Right cardiac atrium (tissue), 5 donors: ENCODE measurements around the gene PPY. TPM values are rescaled to one million over a fixed set of nuclear protein-coding genes. Genes with fewer than 3 reads are reported as not detected.
"Not testable (repeated sequence)": the region's sequence is repeated elsewhere in the genome, so short reads cannot be mapped to it uniquely, and the experiment has no call there.

ENCODE experiments used
- ATAC-seq, 2 donors: fragments of 200-7000 bp; cut with Tn5 transposase; one replicate each; pipeline versions ENCODE4 v1.8.0 to v1.9.1; 2020; ENCODE audit warnings: moderate library complexity in 2 of 2, mild to moderate bottlenecking in 1 of 2
- DNase-seq, 3 donors: peaks; one replicate each; pipeline ENCODE4 v3.0.0-alpha.2; 2020
- H3K27ac ChIP-seq: one replicate; pipeline ENCODE4 v1.5.1; 2013; ENCODE audit warnings: mild to moderate bottlenecking, low read length, control low read depth, moderate library complexity
- H3K27me3 ChIP-seq: one replicate; pipeline ENCODE4 v1.6.1; 2013; ENCODE audit not compliant: control insufficient read depth, insufficient read depth
- H3K4me1 ChIP-seq: one replicate; pipeline ENCODE4 v1.6.1; 2013; ENCODE audit warnings: low read length; ENCODE audit not compliant: control insufficient read depth, insufficient read depth
- H3K4me3 ChIP-seq: one replicate; pipeline ENCODE4 v1.5.1; 2013; ENCODE audit warnings: low read length, control low read depth
- H3K9me3 ChIP-seq: one replicate; pipeline ENCODE4 v1.6.1; 2013; ENCODE audit warnings: low read length; ENCODE audit not compliant: control insufficient read depth
- WGBS: extraction: QIAGEN DNeasy Blood & Tissue Kit; methylation state at CpG from one replicate; pipeline ENCODE4 v1.1.7; 2013; 5-methylcytosine and 5-hydroxymethylcytosine counted together
- intact Hi-C, 4 donors: fragments of 100-400 bp; cut with DNase I; formaldehyde crosslinking; loops; one replicate each; pipeline versions ENCODE4 v1.11.0 to v1.14.0; 2022 to 2023
- polyA plus RNA-seq: library from polyadenylated mRNA; stranded (reverse); fragments of 200-250 nt; gene quantifications from one replicate; pipeline ENCODE4 v1.2.3, GENCODE V29; 2013
- total RNA-seq, 4 donors: library from RNA; stranded (reverse); fragmentation: NEBNext Ultra II Directional; extraction: Animal tissue kit (Norgen Biotek cat#: 25700); gene quantifications; one replicate each; pipeline ENCODE4 v1.2.1, GENCODE V29; 2021
- donor health status: healthy with polysubstance abuse.
- donor health status: DM: no; HTN: yes; CAD: no.
- donor health status: DM: no; HTN: no; CAD: no.
- donor health status: DM: no; HTN: yes; CAD: no; lungs with severe emphysema.
- donor health status: DM: yes; HTN: yes; CAD: no.

Gene PPY
- total and polyA plus RNA-seq, 5 donors: not detected

- ATAC-seq: no peak
- Histone ChIP-seq H3K4me3 (no peak overlapping the region), H3K27me3 (no peaks in the 10 kb centered on the region), H3K27ac (no peak overlapping the region), H3K4me1 (no peaks in the 10 kb centered on the region), H3K9me3 (no peaks in the 10 kb centered on the region)
- no peak for DNase-seq
- WGBS: 76% methylated on average over 1 of the region's 1 CpG
- intact Hi-C loops: no loop called here
Observed at GRCh38 chr17:43928609-43929008, 13.7 kb downstream of the PPY start.

GRCh38 chr17:43927929-43928328 is 14.3 kb downstream of the PPY start:
- intact Hi-C loops, ATAC-seq, DNase-seq, H3K4me3 ChIP-seq, H3K27me3 ChIP-seq, H3K9me3 ChIP-seq, H3K27ac ChIP-seq, H3K4me1 ChIP-seq: not testable (repeated sequence)
- WGBS: 28% methylated on average over 5 of the region's 5 CpGs

DNA sequence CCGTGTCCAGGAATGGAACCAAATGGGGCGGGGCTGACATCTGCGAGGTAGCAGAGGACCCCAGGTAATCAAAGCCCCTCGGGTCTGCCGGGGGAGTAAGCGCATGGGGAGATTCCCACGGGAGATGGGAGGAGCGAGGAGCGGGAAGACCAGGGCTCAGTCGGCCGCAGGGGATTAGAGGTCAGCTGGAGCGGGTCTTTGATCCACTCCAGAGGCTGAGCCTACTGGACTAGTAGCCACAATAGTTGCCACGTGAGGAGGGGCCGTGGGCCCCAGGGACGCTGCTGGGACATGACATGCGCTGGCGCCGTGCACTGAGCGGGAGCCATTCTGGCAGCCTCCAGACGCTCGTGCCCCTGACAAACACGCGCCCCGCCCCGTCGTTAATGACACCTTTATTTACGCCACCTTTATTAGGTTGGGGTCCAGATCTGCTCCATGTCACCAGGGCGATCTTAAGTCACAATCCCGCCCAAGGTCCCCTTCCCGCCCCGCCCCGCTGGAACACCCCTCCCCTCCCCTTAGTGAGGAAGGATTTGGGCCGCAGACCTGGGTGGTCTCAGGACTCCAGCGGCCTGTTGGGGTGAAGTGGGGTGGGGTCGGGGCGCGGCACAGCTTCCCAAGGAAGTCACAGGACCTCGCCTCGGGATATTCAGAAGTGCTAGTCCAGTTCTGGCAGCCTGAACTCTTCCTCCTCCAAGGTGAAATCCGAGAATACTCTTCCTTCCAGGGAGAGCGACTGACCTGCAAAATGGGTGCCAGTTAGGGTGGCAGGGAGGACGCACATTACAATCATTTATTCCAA is 15.0 kb downstream of the PPY start:
- peak; percentile 56 to 64 for ATAC-seq
- peak overlapping the region; percentile 40 for H3K4me3 ChIP-seq
- no peak overlapping the region for H3K27ac ChIP-seq
- peak; percentile 30 to 67 (median 66) for DNase-seq
- no peaks in the 10 kb centered on the region for H3K9me3 ChIP-seq
- 4% methylated on average over 42 of the region's 42 CpGs for WGBS
- H3K27me3 ChIP-seq: no peaks in the 10 kb centered on the region
- intact Hi-C loops: no loop called here
- H3K4me1 ChIP-seq: no peaks in the 10 kb centered on the region

DNA sequence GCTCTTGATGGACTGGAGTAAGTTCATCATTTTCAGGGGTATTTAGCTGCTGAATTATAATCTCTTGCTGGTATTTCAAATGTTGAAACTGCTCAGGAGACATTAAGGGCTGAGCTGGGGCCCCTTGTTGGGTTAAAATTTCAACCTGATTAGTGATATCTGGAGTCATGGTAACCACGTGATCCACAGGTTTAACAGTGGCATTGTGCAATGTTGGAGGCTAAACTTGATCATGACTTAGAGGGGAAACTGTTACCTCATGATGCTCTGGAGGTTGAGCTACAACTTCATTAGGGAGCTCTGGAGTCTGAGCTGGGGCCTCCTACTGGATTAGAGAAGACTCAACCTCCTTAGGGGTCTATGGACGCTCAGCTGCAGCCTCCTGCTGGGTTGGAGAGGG is 17.7 kb downstream of the PPY start:
- WGBS: 74% methylated on average over 2 of the region's 2 CpGs
- Histone ChIP-seq H3K4me3 (no peak overlapping the region), H3K27me3 (no peaks in the 10 kb centered on the region), H3K4me1 (no peaks in the 10 kb centered on the region), H3K9me3 (no peaks in the 10 kb centered on the region), H3K27ac (no peak overlapping the region)
- ATAC-seq: no peak
- intact Hi-C loops: no loop called here
- no peak for DNase-seq

GRCh38 chr17:43920500-43921095 is 21.7 kb downstream of the PPY start:
- 66% methylated on average over 10 of the region's 10 CpGs for WGBS
- intact Hi-C loops: no loop called here
- DNase-seq: no peak

DNA sequence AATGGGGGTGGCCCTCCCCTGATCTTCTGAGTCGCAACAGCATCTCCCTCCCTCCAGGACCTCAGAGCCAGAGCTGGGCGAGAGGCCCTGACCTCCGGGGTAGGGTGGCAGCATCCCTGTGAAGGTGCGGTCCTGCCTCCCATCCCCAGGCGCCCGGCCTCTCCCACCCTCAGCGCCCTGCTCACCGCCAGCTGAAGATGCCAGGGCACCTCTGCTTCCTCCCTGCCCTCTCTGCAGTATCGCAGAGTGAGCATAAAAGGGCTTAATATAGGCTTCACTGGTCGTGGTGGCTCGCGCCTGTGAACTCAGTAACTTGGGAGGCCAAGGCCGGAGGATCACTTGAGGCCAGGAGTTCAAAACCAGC is 24.3 kb downstream of the PPY start:
- intact Hi-C loops: no loop called here
- H3K4me1 ChIP-seq: no peaks in the 10 kb centered on the region

More at GRCh38 chr17:43920500-43921095, 21.7 kb downstream of the PPY start:
- no peak for ATAC-seq
- no peak overlapping the region for H3K27ac ChIP-seq
- H3K4me1 ChIP-seq: no peaks in the 10 kb centered on the region
- no peak overlapping the region for H3K4me3 ChIP-seq
- no peaks in the 10 kb centered on the region for H3K9me3 ChIP-seq
- H3K27me3 ChIP-seq: no peaks in the 10 kb centered on the region

GRCh38 chr17:43917348-43918025 is 24.8 kb downstream of the PPY start:
- H3K4me1 ChIP-seq: no peaks in the 10 kb centered on the region
- DNase-seq: peak; percentile 51 to 79 (median 67)
- H3K27me3 ChIP-seq: no peaks in the 10 kb centered on the region
- WGBS: 20% methylated on average over 43 of the region's 43 CpGs
- H3K9me3 ChIP-seq: no peaks in the 10 kb centered on the region
- ATAC-seq: peak; percentile 65 to 73
- H3K4me3 ChIP-seq: peak overlapping the region; percentile 34
- intact Hi-C loops: no loop called here
- no peak overlapping the region for H3K27ac ChIP-seq

More for the DNA sequence above, 24.3 kb downstream of the PPY start:
- no peak overlapping the region for H3K27ac ChIP-seq
- DNase-seq: no peak
- no peaks in the 10 kb centered on the region for H3K9me3 ChIP-seq
- WGBS: 65% methylated on average over 13 of the region's 13 CpGs
- ATAC-seq: no peak
- no peak overlapping the region for H3K4me3 ChIP-seq
- H3K27me3 ChIP-seq: no peaks in the 10 kb centered on the region

GRCh38 chr17:43917016-43917347 is 25.3 kb downstream of the PPY start:
- intact Hi-C loops: no loop called here
- peak; percentile 7 to 8 for ATAC-seq
- H3K4me1 ChIP-seq: no peaks in the 10 kb centered on the region
- no peak overlapping the region for H3K27ac ChIP-seq
- no peaks in the 10 kb centered on the region for H3K9me3 ChIP-seq
- no peaks in the 10 kb centered on the region for H3K27me3 ChIP-seq
- no peak for DNase-seq
- H3K4me3 ChIP-seq: peak overlapping the region; percentile 34
- WGBS: 73% methylated on average over 8 of the region's 8 CpGs

DNA sequence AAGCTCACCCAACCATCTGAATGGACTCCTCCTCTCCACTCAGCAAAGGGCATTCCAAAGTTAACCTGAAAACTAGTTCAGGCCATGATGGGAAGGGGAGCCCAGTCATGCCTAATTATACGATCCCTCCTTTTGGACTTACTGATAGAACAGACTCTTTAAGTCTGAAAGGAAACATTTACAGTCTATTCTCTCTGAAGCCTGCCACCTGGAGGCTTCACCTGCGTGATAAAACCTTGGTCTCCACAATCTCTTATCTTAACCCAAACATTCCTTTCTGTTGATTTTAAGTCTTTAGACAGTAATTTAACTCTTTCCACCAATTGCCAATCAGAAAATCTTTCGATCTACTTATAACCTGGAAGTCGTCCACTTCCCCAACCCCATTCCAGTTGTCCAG is 25.9 kb downstream of the PPY start:
- ATAC-seq: no peak
- WGBS: 82% methylated on average over 4 of the region's 4 CpGs
- no peaks in the 10 kb centered on the region for H3K27me3 ChIP-seq
- DNase-seq: no peak
- H3K9me3 ChIP-seq: no peaks in the 10 kb centered on the region
- intact Hi-C loops: no loop called here
- no peak overlapping the region for H3K27ac ChIP-seq
- H3K4me1 ChIP-seq: no peaks in the 10 kb centered on the region
- H3K4me3 ChIP-seq: no peak overlapping the region

- ATAC-seq (no peak), DNase-seq (no peak)
- WGBS: 76% methylated on average over 3 of the region's 3 CpGs
- intact Hi-C loops: no loop called here
- Histone ChIP-seq H3K9me3 (no peaks in the 10 kb centered on the region), H3K27ac (no peak overlapping the region), H3K4me3 (no peak overlapping the region), H3K27me3 (no peaks in the 10 kb centered on the region), H3K4me1 (no peaks in the 10 kb centered on the region)
Observed at GRCh38 chr17:43915559-43915958, 26.7 kb downstream of the PPY start.

- no peaks in the 10 kb centered on the region for H3K27me3 ChIP-seq
- no peak for DNase-seq
- ATAC-seq: no peak
- H3K27ac ChIP-seq: no peak overlapping the region
- H3K9me3 ChIP-seq: no peaks in the 10 kb centered on the region
- H3K4me1 ChIP-seq: no peaks in the 10 kb centered on the region
- H3K4me3 ChIP-seq: no peak overlapping the region
- 45% methylated on average over 2 of the region's 2 CpGs for WGBS
- intact Hi-C loops: no loop called here
Observed at GRCh38 chr17:43914451-43914850, 27.8 kb downstream of the PPY start.
